Liver (tissue), 9 donors: ENCODE data around the gene INPP5A. TPM values are rescaled to one million over a fixed set of nuclear protein-coding genes. Genes with fewer than 3 reads are reported as not detected.

Experiments
- DNase-seq: peaks from one replicate; pipeline ENCODE4 v3.0.0-alpha.2; 2017; ENCODE audit warnings: low spot score
- H3K27ac ChIP-seq, 2 donors: one replicate each; pipeline ENCODE4 v1.7.0; 2013; ENCODE audit warnings: inconsistent platforms in 2 of 2, low read length in 2 of 2, control low read depth in 1 of 2, low read depth in 1 of 2, mild to moderate bottlenecking in 1 of 2
- H3K27me3 ChIP-seq, 4 donors: one replicate each; pipeline versions ENCODE4 v1.6.1 to v1.7.0; 2013; ENCODE audit warnings: low read length in 3 of 4, inconsistent platforms in 1 of 4, mild to moderate bottlenecking in 1 of 4, moderate library complexity in 1 of 4; ENCODE audit not compliant: control insufficient read depth in 4 of 4, insufficient read depth in 4 of 4
- H3K36me3 ChIP-seq, 4 donors: one replicate each; pipeline versions ENCODE4 v1.6.1 to v1.7.0; 2013; ENCODE audit warnings: low read length in 3 of 4, mild to moderate bottlenecking in 3 of 4, low read depth in 1 of 4, moderate library complexity in 1 of 4; ENCODE audit not compliant: control insufficient read depth in 4 of 4, insufficient read depth in 3 of 4
- H3K4me1 ChIP-seq, 4 donors: one replicate each; pipeline versions ENCODE4 v1.6.1 to v1.7.0; 2013; ENCODE audit warnings: low read length in 3 of 4, mild to moderate bottlenecking in 3 of 4, moderate library complexity in 1 of 4; ENCODE audit not compliant: control insufficient read depth in 4 of 4, insufficient read depth in 4 of 4
- H3K4me3 ChIP-seq, 3 donors: one replicate each; pipeline versions ENCODE4 v1.6.1 to v1.7.0; 2013; ENCODE audit warnings: low read length in 3 of 3, control low read depth in 1 of 3, low read depth in 1 of 3, mild to moderate bottlenecking in 1 of 3
- H3K9ac ChIP-seq, 2 donors: one replicate each; pipeline ENCODE4 v1.7.0; 2013; ENCODE audit warnings: low read length in 2 of 2, mild to moderate bottlenecking in 2 of 2, moderate library complexity in 2 of 2, control low read depth in 1 of 2, low read depth in 1 of 2
- H3K9me3 ChIP-seq, 4 donors: one replicate each; pipeline versions ENCODE4 v1.6.1 to v1.7.0; 2013; ENCODE audit warnings: low read length in 3 of 4; ENCODE audit not compliant: control insufficient read depth in 4 of 4
- CTCF ChIP-seq: fragments of 150-350 bp; IDR thresholded peaks from 2 replicates; pipeline ENCODE4 v1.5.1; 2017; ENCODE audit warnings: improper control_type of control experiment, low read depth, low read length; ENCODE audit not compliant: missing input control
- EGR1 ChIP-seq, 2 donors: IDR thresholded peaks; 2 replicates each; pipeline ENCODE4 v1.6.1; 2016 to 2018; ENCODE audit warnings: antibody characterized with exemption in 2 of 2, low read depth in 2 of 2
- FOXA1 ChIP-seq: IDR thresholded peaks from 2 replicates; pipeline ENCODE4 v1.6.1; 2016; ENCODE audit warnings: antibody characterized with exemption
- FOXA2 ChIP-seq: IDR thresholded peaks from 2 replicates; pipeline ENCODE4 v1.6.1; 2016; ENCODE audit warnings: antibody characterized with exemption
- GABPA ChIP-seq, 2 donors: IDR thresholded peaks in 1 of 2; conservative IDR thresholded peaks in 1 of 2; 2 replicates each; pipeline ENCODE4 v1.6.1; 2016; ENCODE audit warnings: antibody characterized with exemption in 2 of 2, mild to moderate bottlenecking in 1 of 2, moderate library complexity in 1 of 2
- HNF4A ChIP-seq, 2 donors: conservative IDR thresholded peaks; 2 replicates each; pipeline ENCODE4 v1.6.1; 2016; ENCODE audit warnings: antibody characterized with exemption in 2 of 2, mild to moderate bottlenecking in 2 of 2
- HNF4G ChIP-seq: IDR thresholded peaks from 2 replicates; pipeline ENCODE4 v1.6.1; 2016; ENCODE audit warnings: antibody characterized with exemption
- JUND ChIP-seq, 2 donors: IDR thresholded peaks; 2 replicates each; pipeline ENCODE4 v1.6.1; 2016; ENCODE audit warnings: antibody characterized with exemption in 2 of 2
- NR2F2 ChIP-seq: IDR thresholded peaks from 2 replicates; pipeline ENCODE4 v1.6.1; 2016; ENCODE audit warnings: antibody characterized with exemption
- RAD21 ChIP-seq, 2 donors: IDR thresholded peaks; 2 replicates each; pipeline ENCODE4 v1.6.1; 2016; ENCODE audit warnings: antibody characterized with exemption in 2 of 2, mild to moderate bottlenecking in 2 of 2
- REST ChIP-seq: IDR thresholded peaks from 2 replicates; pipeline ENCODE4 v1.6.1; 2016; ENCODE audit warnings: antibody characterized with exemption, mild to moderate bottlenecking
- RXRA ChIP-seq, 2 donors: IDR thresholded peaks; 2 replicates each; pipeline ENCODE4 v1.6.1; 2017 to 2018; ENCODE audit warnings: antibody characterized with exemption in 2 of 2, mild to moderate bottlenecking in 1 of 2
- SP1 ChIP-seq: IDR thresholded peaks from 2 replicates; pipeline ENCODE4 v1.6.1; 2018; ENCODE audit warnings: antibody characterized with exemption, mild to moderate bottlenecking
- TAF1 ChIP-seq: conservative IDR thresholded peaks from 2 replicates; pipeline ENCODE4 v1.6.1; 2016; ENCODE audit warnings: antibody characterized with exemption, mild to moderate bottlenecking
- YY1 ChIP-seq: IDR thresholded peaks from 2 replicates; pipeline ENCODE4 v1.6.1; 2016; ENCODE audit warnings: antibody characterized with exemption, mild to moderate bottlenecking
- ZBTB33 ChIP-seq: IDR thresholded peaks from 2 replicates; pipeline ENCODE4 v1.6.1; 2016; ENCODE audit warnings: antibody characterized with exemption
- WGBS: extraction: QIAGEN DNeasy Blood & Tissue Kit; methylation state at CpG from one replicate; pipeline ENCODE4 v1.1.7; 2013; 5-methylcytosine and 5-hydroxymethylcytosine counted together
- polyA plus RNA-seq, 2 donors: library from polyadenylated mRNA; stranded (reverse) in 1 of 2; unstranded in 1 of 2; fragments of 200-250 nt in 1 of 2; fragments of >200 nt in 1 of 2; fragmentation: Nextera tagmentation in 1 of 2; extraction: Ambion mirVana in 1 of 2; gene quantifications; one replicate each; pipeline versions ENCODE4 v1.2.1 to v1.2.3, GENCODE V29; 2013 to 2015
- total RNA-seq, 2 donors: library from RNA; depleted of rRNA; stranded (reverse); fragments of >200 nt; gene quantifications; one replicate each; pipeline ENCODE4 v1.2.3, GENCODE V29; 2014
- TF ChIP-seq, protein P1 (sequence below): IDR thresholded peaks from 2 replicates; pipeline ENCODE4 v1.6.1; 2016; ENCODE audit warnings: antibody characterized with exemption
- TF ChIP-seq, protein P2 (sequence below): IDR thresholded peaks from 2 replicates; pipeline ENCODE4 v1.6.1; 2016; ENCODE audit warnings: antibody characterized with exemption
- donor health status: healthy.
- donor health status: healthy.
- donor health status: healthy.
- donor health status: healthy.
- donor health status: healthy.

Gene INPP5A
- total and polyA plus RNA-seq, 4 donors: 4.3 to 26.5 (median 10.9) TPM

DNA sequence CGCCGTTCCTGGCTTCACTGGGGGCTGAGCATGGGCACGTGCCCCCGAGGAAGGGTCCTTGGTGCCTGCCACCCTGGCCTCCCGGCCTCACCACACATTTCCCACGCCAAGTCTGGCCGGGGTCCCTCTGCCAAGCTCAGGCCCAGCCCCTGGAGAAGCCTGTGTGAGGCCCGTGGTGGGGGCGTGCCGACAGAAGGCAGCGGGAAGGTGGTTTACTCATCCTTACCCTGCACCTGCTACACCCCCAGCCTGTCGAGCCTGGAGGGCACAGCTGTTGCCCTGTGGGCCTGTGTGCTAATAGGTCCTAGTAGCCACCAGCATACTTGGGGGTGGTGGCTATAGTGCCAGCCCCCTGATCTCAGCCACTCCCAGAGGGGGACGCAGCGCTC, 201.6 kb downstream of the INPP5A start:
- Histone ChIP-seq H3K4me1 (no peaks in the 10 kb centered on the region), H3K4me3 (no peak overlapping the region), H3K27me3 (no peaks in the 10 kb centered on the region), H3K9ac (no peak overlapping the region), H3K36me3 (peaks cover 0 to 18% (median 4%) of the 10 kb centered on the region in 4 donors), H3K27ac (no peak overlapping the region), H3K9me3 (no peaks in the 10 kb centered on the region)
- DNase-seq: no peak
- WGBS: 97% methylated on average over 14 of the region's 14 CpGs
- TF ChIP-seq, protein P1, sequence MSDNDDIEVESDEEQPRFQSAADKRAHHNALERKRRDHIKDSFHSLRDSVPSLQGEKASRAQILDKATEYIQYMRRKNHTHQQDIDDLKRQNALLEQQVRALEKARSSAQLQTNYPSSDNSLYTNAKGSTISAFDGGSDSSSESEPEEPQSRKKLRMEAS: no peak
- TF ChIP-seq EGR1 (IDR thresholded peaks at IDR 0.05; ENCODE audit: low read depth in 2 of 2): no peak
- TF ChIP-seq, protein P2, sequence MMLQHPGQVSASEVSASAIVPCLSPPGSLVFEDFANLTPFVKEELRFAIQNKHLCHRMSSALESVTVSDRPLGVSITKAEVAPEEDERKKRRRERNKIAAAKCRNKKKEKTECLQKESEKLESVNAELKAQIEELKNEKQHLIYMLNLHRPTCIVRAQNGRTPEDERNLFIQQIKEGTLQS: no peak
- TF ChIP-seq YY1: no peak
- no peak for TF ChIP-seq ZBTB33
- no peak for TF ChIP-seq RAD21 (IDR thresholded peaks at IDR 0.05)
- no peak for TF ChIP-seq GABPA (IDR thresholded peaks at IDR 0.05 in 1 of 2, conservative IDR thresholded peaks at IDR 0.05 in 1 of 2)
- no peak for TF ChIP-seq SP1
- TF ChIP-seq FOXA1: no peak
- no peak for TF ChIP-seq TAF1
- no peak for TF ChIP-seq REST
- TF ChIP-seq HNF4G: no peak
- no peak for TF ChIP-seq JUND (IDR thresholded peaks at IDR 0.05)
- no peak for TF ChIP-seq FOXA2
- no peak for TF ChIP-seq HNF4A (conservative IDR thresholded peaks at IDR 0.05)
- TF ChIP-seq NR2F2: no peak

GRCh38 chr10:132740588-132740987, 203.0 kb downstream of the INPP5A start:
- H3K36me3 ChIP-seq: peaks cover 0 to 18% (median 4%) of the 10 kb centered on the region in 4 donors
- no peaks in the 10 kb centered on the region for H3K4me1 ChIP-seq
- 78% methylated on average over 6 of the region's 6 CpGs for WGBS
- H3K4me3 ChIP-seq: no peak overlapping the region
- no peaks in the 10 kb centered on the region for H3K9me3 ChIP-seq
- DNase-seq: no peak
- H3K27ac ChIP-seq: no peak overlapping the region
- no peaks in the 10 kb centered on the region for H3K27me3 ChIP-seq
- H3K9ac ChIP-seq: no peak overlapping the region
- TF ChIP-seq HNF4G (no peak), ZBTB33 (no peak), RXRA (IDR thresholded peaks at IDR 0.05) (no peak), CTCF (no peak), TAF1 (no peak), HNF4A (conservative IDR thresholded peaks at IDR 0.05) (no peak), NR2F2 (no peak), YY1 (no peak), FOXA1 (no peak), GABPA (IDR thresholded peaks at IDR 0.05 in 1 of 2, conservative IDR thresholded peaks at IDR 0.05 in 1 of 2) (no peak), SP1 (no peak), RAD21 (IDR thresholded peaks at IDR 0.05) (no peak), FOXA2 (no peak)
- TF ChIP-seq, protein P2: no peak
- TF ChIP-seq, protein P1: no peak
